NB4 (cell line): Measurements from ENCODE around the gene SPRTN.

Experiments
- MYC ChIP-seq: IDR thresholded peaks from 2 replicates; pipeline ENCODE4 v1.6.1; 2011; ENCODE audit warnings: low read depth, low read length
- TF ChIP-seq, protein P1 (sequence below): IDR thresholded peaks from one replicate; pipeline ENCODE4 v1.5.1; 2012; ENCODE audit warnings: low read depth, low read length

DNA sequence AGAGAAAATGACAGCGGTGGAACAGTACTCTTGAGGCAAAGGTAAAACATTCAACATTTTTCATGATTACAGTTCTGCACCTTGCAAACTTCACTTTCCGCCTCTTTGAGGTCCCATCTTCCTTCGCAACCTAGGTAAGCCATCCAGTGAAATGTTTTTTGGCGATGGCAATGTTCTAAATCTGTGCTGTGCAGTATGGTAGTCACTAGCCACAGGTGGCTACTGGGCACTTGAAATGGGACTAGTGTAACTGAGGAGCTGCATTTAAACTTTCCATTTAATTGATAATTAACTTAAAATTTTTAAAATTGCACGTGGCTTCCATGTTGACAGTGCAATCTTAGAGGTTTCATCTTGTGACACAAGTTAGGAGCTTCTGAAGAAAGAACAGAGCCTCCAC is 13.4 kb upstream of the SPRTN start:
- TF ChIP-seq, protein P1, sequence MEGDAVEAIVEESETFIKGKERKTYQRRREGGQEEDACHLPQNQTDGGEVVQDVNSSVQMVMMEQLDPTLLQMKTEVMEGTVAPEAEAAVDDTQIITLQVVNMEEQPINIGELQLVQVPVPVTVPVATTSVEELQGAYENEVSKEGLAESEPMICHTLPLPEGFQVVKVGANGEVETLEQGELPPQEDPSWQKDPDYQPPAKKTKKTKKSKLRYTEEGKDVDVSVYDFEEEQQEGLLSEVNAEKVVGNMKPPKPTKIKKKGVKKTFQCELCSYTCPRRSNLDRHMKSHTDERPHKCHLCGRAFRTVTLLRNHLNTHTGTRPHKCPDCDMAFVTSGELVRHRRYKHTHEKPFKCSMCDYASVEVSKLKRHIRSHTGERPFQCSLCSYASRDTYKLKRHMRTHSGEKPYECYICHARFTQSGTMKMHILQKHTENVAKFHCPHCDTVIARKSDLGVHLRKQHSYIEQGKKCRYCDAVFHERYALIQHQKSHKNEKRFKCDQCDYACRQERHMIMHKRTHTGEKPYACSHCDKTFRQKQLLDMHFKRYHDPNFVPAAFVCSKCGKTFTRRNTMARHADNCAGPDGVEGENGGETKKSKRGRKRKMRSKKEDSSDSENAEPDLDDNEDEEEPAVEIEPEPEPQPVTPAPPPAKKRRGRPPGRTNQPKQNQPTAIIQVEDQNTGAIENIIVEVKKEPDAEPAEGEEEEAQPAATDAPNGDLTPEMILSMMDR, result no peak
- no peak for TF ChIP-seq MYC
